ENCODE data around the gene PSG4.
"Not testable (repeated sequence)": the region's sequence is repeated elsewhere in the genome, so short reads cannot be mapped to it uniquely, and the experiment has no call there.

PSG4 gene

GRCh38 chr19:43205471-43206105 lies at the start of gene PSG4:
Gene PSG4, minus strand, starts transcription at chr19:43205638. Its CDS starts 102 bp downstream, at chr19:43205536.
- DNase-seq = not testable (repeated sequence)

- DNase-seq = not testable (repeated sequence)
These were observed 46.0 kb upstream of the PSG4 start for GRCh38 chr19:43251428-43251827.

- DNase-seq = not testable (repeated sequence)
These were observed 44.9 kb upstream of the PSG4 start for GRCh38 chr19:43250296-43250695.

GRCh38 chr19:43248635-43249002 lies 43.2 kb upstream of the PSG4 start:
- DNase-seq = not testable (repeated sequence)

GRCh38 chr19:43247243-43247880 lies 41.9 kb upstream of the PSG4 start:
- DNase-seq = not testable (repeated sequence)

- not testable (repeated sequence) for DNase-seq
These were observed 40.4 kb upstream of the PSG4 start for GRCh38 chr19:43245848-43246247.

GRCh38 chr19:43242211-43242610 lies 36.8 kb upstream of the PSG4 start:
- not testable (repeated sequence) for DNase-seq

DNA sequence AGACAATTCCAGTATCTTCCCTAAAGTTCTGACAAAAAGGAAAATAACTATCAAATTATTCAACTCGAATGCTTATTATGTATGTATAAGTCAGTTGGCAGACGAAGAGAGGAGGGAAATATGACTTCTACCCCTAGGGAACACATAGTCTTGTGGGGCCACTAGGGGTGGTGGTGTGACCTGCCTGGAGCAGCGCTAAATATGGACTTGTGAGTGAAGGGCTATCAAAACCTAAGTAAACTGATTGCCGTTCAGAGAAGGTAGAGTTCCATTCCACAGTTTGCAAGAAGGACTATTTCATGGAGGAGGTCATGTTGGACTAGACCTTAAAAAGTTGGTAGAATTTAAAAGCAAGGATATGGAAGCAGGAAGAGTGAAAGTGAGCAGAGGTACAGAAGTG lies 32.8 kb upstream of the PSG4 start:
- not testable (repeated sequence) for DNase-seq

- not testable (repeated sequence) for DNase-seq
These were observed 30.2 kb upstream of the PSG4 start for GRCh38 chr19:43235686-43236085.

GRCh38 chr19:43229315-43229714 lies 23.9 kb upstream of the PSG4 start:
- DNase-seq = no peak

GRCh38 chr19:43228730-43229129 lies 23.3 kb upstream of the PSG4 start:
- DNase-seq = not testable (repeated sequence)

DNA sequence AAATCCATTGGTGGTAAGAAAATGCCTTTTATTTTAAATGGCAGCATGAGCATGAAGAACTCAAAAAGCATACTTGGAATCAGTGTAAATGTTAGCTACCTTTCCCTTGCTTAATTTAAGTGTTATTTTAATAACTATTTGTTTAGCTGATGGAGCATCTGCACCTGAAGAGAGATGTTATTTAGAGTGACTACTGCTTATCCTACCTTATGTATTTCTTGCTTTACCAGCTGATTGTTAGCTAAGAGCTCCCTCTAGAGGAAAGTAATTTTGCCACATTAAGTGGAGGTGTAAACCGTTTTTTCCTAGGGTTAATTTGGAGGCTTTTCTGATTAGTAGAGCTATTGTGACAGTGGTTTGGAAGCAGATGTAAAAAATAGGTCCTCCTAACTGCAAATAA lies 21.5 kb upstream of the PSG4 start:
- DNase-seq = not testable (repeated sequence)

DNA sequence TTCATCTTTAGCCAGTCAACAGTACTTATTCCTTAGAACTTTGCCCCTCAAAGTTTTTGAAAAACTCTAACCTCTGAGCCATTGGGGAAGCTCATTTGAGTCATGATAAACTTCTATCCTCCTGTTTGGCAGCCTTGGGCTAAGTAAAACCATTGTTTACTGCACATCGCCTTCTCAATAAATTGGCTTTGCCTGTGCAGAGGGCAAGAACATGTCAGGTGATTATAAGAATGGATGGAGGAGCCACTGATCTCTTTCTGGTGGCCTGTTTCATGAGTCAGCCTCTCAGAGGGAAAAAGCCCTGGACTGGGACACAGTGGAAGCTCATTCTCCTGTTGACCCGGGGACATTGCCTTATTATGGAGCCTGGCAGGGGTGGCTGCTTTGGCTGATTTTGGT lies 19.4 kb upstream of the PSG4 start:
- DNase-seq = no peak

DNA sequence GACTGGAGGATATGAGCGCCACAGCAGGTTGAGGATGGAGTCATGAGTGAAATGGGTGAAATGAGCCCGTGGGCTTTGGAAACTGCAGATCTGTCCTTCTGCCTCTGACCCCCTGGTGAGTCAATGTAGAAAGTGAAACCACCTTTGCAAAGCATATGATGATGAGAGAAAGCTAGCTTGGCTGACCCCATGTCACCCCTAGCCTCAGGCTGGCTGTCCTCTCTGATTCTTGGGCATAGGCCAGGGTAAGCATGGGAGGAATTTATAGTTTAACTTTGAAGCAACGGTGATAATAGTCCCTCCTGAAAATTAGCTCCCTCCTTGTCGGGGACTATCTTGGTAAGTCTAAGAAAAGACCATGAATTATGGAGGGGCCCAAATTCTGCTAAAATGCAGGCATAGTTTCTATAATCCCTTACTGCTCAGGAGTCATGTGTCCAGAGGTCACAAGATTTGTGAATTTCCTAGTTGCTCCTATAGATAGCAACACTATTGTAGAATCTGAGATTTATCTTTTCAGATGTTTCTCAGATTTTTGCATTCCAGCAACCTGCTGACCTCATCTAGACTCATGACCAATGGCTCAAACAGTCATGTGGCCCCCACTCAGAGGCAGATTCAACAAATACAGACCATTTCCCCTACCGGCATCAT lies 18.9 kb upstream of the PSG4 start:
- not testable (repeated sequence) for DNase-seq

GRCh38 chr19:43221891-43222290 lies 16.5 kb upstream of the PSG4 start:
- not testable (repeated sequence) for DNase-seq

GRCh38 chr19:43219136-43219535 lies 13.7 kb upstream of the PSG4 start:
- not testable (repeated sequence) for DNase-seq

GRCh38 chr19:43215881-43216280 lies 10.4 kb upstream of the PSG4 start:
- DNase-seq = not testable (repeated sequence)

- no peak for DNase-seq
These were observed 2.6 kb upstream of the PSG4 start for GRCh38 chr19:43207991-43208390.

DNA sequence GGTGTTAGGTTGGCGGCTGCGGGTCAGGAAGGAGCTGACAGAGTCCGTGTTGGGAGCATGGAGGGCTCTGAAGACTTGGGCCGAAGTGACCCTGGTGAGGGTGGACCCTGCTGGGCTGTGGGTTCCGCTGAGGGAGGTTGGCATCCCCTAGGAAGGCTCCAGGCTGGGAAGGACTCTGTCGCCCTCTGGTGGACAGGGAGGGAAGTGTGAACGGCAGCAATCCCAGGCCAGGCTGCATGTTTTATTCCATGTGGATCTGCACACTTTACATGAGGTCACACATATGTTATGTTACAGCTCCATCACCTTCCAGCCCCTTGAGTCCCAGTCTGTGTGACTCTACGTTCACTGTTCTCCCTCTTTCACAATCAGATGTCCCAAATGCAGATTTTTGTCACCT lies 1.7 kb upstream of the PSG4 start:
- DNase-seq = not testable (repeated sequence)

DNA sequence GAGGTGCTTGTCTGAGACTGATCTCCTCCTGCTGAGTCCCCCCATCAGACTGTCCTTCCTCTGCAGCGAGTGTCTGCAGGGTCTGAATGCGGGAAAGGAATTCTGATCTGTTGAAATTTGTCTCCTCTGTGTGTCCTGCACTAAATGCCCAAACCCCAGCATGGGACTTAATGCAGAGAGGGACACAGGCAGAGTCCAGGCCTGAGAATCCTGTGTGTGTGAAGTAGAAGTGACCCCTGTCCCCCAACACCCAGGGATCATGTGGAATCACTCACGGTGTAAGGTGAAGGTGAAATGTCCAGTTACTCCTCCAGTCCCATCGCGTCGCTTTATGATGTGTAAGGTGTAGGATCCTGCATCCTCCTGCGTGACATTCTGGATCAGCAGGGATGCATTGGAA lies 1.8 kb downstream of the PSG4 start:
- DNase-seq = not testable (repeated sequence)

DNA sequence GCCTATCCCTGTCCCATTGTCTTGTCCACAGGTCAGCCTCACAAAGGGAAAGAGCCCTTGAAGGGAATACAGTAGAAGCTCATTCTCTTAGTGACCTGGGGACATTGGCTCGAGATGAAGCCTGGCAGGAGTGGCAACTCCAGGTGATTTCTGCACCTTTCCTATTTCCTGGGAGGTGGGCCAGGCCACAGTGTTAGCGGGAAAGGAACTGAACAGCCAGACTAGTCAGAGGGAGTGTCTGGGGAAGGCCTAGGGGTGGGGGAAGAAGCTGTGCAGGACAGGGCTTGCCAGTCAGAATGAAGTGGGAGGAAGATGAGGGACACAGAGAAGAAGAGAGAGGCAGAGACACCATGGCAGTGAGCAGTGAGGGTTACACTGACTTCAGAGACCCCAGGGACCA lies 3.5 kb downstream of the PSG4 start:
- DNase-seq = not testable (repeated sequence)

DNA sequence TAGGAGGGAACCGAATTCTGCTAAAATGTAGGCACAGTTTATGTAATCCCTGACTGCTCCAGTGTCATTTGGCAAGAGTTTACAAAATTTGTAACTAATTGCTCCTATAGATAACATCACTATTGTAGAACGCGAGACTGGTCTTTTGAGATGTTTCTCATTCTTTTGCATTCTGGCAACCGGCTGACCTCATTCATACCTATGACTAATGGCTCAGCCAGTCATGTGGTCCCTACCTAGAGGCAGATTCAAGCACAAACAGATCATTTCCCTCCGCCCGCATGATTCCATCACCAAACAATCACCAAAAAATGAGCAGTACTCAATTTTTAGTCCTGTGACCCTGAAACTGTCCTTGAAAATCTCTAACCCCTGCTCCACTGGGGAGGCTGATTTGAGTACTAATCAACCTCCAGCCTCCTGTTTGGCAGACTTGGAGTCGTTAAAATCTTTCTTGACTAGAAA lies 4.1 kb downstream of the PSG4 start:
- DNase-seq = not testable (repeated sequence)

DNA sequence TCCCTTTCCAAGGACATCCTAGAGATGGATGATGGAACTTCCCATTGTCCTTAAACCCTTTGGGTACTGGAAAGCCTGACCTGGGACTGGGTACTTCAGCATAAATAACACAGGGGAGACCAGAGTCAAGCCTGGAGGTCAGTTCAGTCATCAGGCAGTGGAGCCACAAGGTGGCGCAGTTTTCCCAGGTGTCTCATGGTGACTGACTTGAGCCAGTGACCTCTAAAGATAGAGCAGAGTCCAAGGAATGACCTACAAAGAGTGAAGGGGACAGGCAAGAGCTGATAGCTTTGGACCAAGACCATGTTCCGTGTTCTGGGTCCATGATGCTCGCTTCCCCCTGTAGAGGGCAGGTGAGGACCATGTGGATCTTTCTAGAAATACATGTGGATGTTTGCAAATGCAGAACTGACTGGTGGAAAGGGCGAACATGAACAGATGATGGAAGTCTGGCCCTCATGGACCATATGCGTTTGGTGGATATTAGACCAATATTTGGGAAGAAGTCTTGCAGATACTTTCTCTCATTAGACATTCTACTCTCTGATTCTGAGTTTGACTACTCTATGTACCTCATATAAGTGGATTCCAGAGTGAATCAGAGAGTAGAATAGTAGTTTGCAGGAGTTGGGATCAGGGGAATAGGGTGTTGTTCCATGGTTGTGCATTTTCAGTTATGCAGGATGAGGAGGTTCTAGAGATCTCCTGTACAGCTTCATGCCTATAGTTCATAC lies 6.6 kb downstream of the PSG4 start:
- not testable (repeated sequence) for DNase-seq
